Daoy (cell line): ENCODE measurements around the gene ACHE. TPM values are rescaled to one million over a fixed set of nuclear protein-coding genes. Genes with fewer than 3 reads are reported as not detected.

Source experiments
- DNase-seq: peaks from one replicate; pipeline ENCODE4 v3.0.0-alpha.2; 2015; ENCODE audit warnings: low read depth
- total RNA-seq: library from RNA; depleted of rRNA; stranded (reverse); fragments of >200 nt; shearing (Covaris generic); gene quantifications from 2 replicates; pipeline ENCODE4 v1.2.3, GENCODE V29; 2014

ACHE gene
- total RNA-seq, 1 experiment from 2014 or later = 0.46 TPM

DNA sequence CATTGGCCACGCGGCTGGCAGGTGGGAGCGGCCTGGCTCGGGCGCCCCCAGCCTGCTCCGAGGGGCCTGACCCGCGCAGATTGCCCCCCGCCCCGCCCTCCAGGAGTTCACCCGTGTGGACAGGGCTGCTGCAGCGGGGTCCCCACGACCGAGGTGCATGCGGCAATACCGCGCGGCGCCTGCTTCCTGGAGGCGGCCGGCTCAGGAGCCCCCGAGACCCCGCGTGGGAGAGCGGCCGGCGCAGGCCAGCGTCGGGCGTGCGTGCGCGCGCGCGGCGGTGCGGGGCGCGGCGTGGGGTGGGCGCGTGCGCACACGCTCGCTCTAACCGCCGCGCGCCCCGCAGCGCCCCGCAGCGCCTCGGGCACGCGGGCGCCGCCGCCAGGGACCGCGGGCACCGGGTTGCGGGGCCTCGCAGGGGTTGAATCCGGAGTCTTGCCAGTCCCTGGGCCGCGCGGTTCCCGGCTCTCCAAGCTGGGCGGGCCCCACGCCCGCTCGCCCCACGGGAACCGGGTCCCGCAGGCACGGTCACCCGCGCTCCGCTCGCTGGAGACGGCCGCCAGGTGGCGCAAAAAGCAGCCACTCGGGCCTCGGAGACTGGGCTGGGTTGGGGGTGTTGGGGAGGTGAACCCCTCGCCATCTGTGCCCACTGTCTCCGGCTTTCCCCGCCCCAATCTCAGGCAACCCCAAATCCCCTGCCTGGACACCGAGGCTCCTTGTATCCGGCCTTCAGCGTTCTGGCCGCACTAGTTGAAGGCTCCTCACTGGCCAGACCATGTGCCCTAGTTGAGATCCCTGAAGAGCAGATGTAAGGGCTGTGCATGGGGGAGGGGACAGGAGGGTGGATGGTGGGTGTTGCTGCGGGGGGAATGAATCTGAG lies 1.3 kb upstream of the ACHE start:
- DNase-seq = peak; percentile 49

GRCh38 chr7:100895956-100896731 lies 456 bp upstream of the ACHE start:
- DNase-seq = peak; percentile 63

DNA sequence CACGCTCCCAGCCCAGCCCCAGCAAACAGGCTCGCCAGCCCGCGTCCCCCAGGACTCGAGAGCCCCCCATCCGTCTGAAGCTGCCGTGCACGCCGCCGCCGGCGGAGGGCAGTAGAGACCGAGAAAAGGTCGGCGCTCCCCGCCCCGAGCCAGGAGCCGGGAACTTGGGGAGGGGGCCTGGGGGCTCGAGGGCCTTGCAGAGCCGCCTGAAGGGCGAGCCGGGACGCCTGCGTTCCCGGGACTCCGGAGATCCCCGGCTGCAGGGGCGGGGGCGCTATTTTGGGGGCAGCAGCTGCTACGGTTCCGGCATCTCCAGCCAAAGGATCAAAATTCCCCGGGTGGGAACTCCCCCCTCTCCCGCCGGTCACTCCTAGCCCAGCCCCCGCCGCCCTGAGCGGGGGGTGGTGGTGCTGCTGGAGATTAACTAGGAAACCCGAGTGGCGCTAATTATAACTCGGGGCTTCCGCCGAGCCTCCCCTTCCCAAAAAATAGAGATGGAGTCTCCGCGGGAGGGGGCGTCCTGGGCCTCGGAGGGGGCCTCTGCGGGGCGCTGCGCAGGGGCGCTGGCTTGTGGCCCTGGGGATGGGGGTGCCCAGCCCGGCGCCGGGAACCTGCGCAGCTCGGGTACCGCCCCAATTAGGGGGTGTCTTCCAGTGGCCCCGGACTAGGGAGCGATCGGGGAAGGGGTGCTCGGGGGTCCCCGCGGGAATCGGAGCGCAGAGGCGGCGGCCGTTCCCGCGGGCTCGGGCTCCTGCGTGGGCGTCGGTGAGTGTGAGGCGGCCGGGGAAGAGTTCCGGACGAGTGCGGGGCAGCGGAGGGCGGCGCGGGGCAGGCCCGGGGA lies 608 bp downstream of the ACHE start:
- peak; percentile 72 for DNase-seq

DNA sequence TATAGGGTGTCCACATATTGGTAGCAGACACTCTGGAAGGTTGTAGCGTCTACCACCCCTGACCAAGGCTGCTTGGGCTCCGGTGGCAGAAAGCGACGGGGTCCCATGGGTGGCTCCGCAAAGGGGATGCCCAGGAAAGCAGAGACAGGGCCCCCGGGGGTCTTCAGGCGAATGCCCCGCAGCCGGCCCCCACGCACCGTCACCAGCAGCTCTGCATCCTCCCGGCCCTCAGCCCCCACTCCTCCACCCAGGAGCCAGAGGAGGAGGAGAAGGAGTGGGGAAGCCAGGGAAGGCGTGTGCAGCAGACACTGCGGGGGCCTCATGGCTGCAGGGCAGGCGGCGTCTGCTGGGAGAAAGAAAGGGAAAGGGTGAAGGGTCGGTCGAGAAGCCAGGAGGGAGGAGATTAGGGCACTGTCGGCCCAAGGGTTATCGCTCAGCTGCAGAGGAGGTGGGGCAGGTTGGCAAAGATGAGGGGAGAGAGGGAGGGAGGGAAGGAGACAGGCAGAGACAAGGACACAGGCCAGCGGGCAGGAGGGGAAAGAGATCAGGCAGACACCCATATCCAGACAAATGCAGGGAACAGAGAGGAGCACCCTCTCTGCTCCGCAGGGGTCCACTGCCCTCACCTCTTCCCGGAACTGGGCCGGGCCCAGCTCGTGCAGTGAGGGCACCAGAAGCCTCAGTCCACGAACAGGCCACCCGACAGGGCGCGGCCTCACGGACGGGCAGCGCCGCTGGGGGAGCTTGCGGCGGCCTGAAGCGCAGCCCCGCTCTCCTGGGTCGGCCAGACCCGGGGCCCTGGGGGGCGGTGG lies 1.6 kb downstream of the ACHE start:
- DNase-seq = no peak

DNA sequence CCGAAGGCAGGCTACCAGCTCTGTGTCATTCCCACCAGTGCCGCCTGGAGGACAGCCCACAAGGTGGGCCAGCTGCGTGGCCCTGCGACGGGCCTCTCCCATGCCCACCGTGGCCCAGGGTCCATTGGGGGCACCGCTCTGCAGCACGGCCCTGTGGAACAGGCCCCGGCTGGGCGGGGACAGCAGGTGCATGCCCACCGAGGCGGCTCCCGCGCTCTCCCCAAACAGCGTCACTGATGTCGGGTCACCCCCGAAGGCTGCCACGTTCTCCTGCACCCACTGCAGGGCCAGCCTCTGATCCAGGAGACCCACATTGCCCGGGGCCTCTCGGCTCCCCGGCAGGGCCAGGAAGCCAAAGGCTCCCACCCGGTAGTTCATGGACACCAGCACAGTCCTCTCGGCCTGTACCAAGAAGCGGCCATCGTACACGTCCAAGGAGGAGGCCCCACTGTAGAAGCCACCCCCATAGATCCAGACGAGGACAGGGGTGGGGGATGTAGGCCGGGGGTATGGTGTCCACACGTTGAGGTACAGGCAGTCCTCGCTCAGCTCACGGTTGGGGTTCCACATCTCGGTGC lies 2.3 kb downstream of the ACHE start:
- DNase-seq = no peak

- no peak for DNase-seq
These were observed 3.0 kb downstream of the ACHE start for GRCh38 chr7:100892364-100893317.

GRCh38 chr7:100891568-100892247 lies 4.0 kb downstream of the ACHE start:
- peak; percentile 67 for DNase-seq

GRCh38 chr7:100890653-100891567 lies 4.8 kb downstream of the ACHE start:
- DNase-seq = no peak

DNA sequence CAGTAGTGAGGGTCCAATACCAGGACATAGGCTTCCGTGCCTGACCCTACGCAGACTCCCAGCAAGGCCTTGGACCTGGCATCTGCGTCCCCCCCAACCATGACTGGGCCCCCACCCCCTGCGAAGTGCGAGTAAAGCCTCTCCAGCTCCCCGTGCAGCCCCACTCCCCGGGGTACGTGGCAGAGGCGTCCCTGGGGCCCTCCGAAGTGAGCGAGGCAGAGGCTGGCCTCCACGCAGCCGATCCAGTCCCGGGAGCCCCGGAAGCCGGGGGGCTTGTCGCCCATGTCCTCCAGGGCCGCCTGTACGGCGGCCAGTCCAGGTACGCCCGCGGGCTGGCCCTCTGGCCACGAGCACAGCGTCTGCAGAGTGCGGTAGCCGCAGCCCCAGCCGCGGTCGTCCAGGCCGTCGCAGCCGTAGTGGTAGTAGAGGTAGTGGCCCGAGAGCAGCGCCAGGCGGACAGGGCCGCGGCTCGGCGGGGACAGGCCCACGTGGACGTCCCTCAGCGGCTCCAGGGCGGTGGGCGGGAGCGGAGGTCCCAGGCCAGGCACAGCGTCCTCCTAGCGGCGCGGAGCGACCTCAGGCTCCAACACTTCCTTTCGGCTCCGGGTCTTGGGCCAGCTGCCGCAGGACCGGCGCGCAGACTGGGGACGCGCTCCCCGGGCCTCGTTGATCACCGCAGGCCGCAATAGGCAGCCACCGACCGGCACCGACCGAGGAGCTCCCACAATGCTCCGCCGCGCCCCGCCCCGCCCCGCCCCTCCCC lies 6.5 kb downstream of the ACHE start, which contains the start of gene UFSP1:
Gene UFSP1, minus strand, starts transcription at position 728 of the 763 bp plus-strand sequence. Its CDS starts 444 bp downstream, at position 284.
- DNase-seq = no peak

DNA sequence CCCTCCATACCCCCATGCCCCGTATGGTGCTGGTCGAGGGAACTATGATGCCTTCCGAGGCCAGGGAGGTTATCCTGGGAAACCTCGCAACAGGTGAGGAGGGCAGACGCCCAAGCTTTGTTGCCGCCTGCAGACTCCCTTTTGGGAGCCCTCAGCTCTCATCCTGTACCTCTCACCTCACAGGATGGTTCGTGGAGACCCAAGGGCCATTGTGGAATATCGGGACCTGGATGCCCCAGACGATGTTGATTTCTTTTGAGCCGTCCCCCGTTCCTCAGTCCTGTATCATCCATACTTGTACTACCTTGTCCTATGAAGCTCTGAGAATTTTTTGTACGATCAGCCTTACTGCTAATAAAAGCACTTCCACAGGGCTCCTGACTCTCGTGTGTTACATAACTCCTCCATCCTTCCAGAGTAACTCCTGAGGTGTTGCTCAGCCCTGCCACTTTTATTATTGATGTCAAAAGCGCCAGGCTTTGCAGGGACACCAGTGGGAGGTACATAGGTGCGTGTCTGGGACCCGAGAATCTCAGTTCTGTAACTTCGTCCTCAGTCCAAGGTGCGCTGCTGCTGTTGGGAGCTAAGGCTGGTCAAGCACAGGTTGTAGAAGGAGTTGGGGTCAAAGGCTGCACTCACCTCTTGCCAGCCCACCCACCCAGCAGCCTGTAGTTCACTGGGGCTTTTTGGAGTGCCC lies 7.2 kb downstream of the ACHE start:
- no peak for DNase-seq

GRCh38 chr7:100887516-100888290 lies 8.0 kb downstream of the ACHE start:
- no peak for DNase-seq

- no peak for DNase-seq
These were observed 8.7 kb downstream of the ACHE start for GRCh38 chr7:100886936-100887515.

DNA sequence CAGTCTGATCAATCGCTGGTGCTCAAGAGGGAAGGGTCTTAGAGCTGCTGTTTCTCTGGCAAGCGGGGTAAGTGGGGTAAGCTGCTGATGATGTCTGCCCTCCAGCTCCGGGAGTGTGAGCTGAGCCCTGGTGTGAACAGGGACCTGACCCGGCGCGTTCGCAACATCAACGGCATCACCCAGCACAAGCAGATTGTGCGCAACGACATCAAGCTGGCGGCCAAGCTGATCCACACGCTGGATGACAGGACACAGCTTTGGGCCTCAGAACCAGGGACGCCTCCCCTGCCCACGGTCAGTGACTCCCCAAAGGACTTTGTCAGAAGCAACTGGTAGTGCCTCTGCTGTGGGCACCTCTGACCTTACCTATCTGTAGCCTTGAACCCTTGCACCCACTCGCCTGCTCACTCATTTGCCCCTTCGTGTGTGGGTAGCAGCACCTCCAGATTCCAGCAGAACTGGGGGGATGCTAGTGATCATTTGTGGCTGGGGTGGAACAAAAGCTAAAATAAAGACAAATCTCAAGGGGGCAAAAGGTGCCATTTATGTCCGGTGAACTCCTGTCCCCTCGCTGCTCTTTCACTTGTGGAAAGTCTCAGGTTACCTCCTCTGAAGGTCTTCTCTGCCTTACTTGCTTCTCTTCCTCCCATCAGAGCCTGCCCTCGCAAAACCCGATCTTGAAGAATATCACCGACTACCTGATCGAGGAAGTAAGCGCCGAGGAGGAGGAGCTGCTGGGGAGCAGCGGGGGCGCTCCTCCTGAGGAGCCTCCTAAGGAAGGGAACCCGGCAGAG lies 9.3 kb downstream of the ACHE start:
- DNase-seq = no peak

DNA sequence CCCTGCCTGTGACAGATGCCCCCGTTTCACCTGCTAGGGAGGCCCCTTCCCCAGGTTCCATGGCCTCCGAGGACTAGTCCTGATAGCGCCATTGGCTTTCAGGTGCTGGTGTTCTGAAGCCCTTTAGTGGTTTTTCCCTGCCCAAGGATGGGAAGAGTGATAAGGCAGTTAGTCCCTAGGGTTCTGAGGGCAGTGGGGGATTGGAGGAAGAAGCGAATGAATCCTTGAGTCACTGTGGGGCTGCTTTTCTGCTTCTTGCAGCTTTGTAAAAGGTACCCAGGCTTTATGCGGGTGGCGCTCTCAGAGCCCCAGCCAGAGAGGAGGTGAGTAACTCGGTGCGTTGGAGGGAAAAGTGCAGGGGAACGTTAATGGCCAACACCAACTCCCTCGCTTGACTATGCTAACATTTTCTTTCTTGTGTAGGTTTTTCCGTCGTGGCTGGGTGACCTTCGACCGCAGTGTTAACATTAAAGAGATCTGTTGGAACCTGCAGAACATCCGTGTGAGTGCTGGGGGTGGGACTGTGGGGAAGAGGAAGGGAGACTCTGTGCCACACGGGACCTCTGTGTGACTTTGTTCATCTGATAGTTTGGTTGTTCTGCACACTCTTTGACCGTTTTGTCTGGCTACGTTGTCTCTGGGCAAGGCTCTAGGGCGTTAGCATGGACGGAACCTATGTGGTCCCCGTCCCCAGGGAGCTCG lies 10.1 kb downstream of the ACHE start:
- no peak for DNase-seq
